Stromal cell of bone marrow (primary cell): Measurements from ENCODE around the gene INTS11.

ENCODE experiments used
- DNase-seq: peaks from one replicate; pipeline ENCODE4 v3.0.0-alpha.2; 2012; ENCODE audit warnings: low read depth

INTS11 gene

GRCh38 chr1:1262758-1263157 lies 61.7 kb downstream of the INTS11 start:
- DNase-seq = no peak

- DNase-seq = no peak
Measured at GRCh38 chr1:1262071-1262470, 62.4 kb downstream of the INTS11 start.
